ENCODE data around the gene ALS2.
A peak's percentile ranks its signal among the peaks of the same experiment; 100 is the strongest.

ALS2 gene

DNA sequence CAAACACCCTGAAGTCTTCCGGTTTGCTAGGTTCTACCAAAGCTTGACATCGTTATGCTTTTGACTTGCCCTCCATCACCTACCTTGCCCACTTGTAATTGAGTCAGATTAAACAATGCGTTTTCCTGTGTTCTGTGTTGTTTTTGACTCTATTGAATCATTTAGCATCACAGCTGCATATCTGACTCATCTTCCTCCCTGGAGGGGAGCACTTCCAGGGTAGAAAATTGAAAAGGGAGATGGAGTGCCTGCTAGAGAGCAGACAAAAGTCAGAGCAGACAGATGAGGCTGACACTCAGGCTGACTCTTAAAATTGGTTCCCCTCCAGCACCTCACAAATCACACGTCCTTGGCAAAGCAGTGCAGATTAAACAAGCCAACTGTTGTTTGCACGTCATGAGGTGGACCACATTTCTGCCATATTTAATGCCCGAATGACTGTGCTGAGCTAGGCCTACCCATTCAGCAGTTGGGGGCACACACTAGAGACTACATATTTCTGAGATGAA lies 84.5 kb downstream of the ALS2 start:
- WGBS: 3% methylated on average over 5 of the region's 6 CpGs
- Histone ChIP-seq H2BK120ac (ENCODE audit: low read depth, low read length) (no peak overlapping the region), H3K23ac (ENCODE audit: low read length in 2 of 2) (no peak overlapping the region), H4K91ac (ENCODE audit: low read length) (no peak overlapping the region), H2BK12ac (ENCODE audit: low read length in 2 of 2) (peak overlapping the region in 1 of 2 experiments; percentile 18), H3K4me3 (ENCODE audit: insufficient read depth in 1 of 2, low read depth in 1 of 2, low read length in 2 of 2) (peak overlapping the region in 1 of 2 experiments; percentile 61), H3K4ac (ENCODE audit: low read depth in 1 of 2, low read length in 2 of 2) (no peak overlapping the region), H3K36me3 (ENCODE audit: control insufficient read depth in 1 of 2, insufficient read depth in 2 of 2, low read depth in 1 of 2, low read length in 2 of 2) (peaks cover 3 to 16% of the 10 kb centered on the region in 2 experiments), H2AFZ (ENCODE audit: low read depth, low read length) (no peak overlapping the region), H3K79me1 (replicated peaks; ENCODE audit: low read length, poor library complexity, severe bottlenecking) (peaks cover 8% of the 10 kb centered on the region), H3K14ac (ENCODE audit: low read length in 2 of 2) (no peak overlapping the region), H3K4me2 (ENCODE audit: low read length, poor library complexity, severe bottlenecking) (no peak overlapping the region), H3K18ac (ENCODE audit: low read depth in 1 of 2, low read length in 2 of 2) (peak overlapping the region in 1 of 2 experiments; percentile 80), H3K27ac (ENCODE audit: low read length, poor library complexity, severe bottlenecking) (peak overlapping the region; percentile 95), H3K4me1 (ENCODE audit: control insufficient read depth, insufficient read depth, low read depth, low read length) (peaks cover 10% of the 10 kb centered on the region), H2BK15ac (ENCODE audit: low read depth, poor library complexity, severe bottlenecking) (no peak overlapping the region), H3K27me3 (ENCODE audit: control insufficient read depth in 1 of 2, insufficient read depth in 1 of 2, low read length in 2 of 2) (no peaks in the 10 kb centered on the region), H3K9ac (ENCODE audit: low read length) (peak overlapping the region; percentile 77), H4K8ac (ENCODE audit: low read length) (peak overlapping the region; percentile 42), H3K9me3 (ENCODE audit: control insufficient read depth, low read length) (no peaks in the 10 kb centered on the region), H2AK5ac (ENCODE audit: low read length, severe bottlenecking) (peak overlapping the region; percentile 83), H2BK5ac (ENCODE audit: low read depth, low read length, poor library complexity, severe bottlenecking) (no peak overlapping the region)
- peak; percentile 67 for DNase-seq

DNA sequence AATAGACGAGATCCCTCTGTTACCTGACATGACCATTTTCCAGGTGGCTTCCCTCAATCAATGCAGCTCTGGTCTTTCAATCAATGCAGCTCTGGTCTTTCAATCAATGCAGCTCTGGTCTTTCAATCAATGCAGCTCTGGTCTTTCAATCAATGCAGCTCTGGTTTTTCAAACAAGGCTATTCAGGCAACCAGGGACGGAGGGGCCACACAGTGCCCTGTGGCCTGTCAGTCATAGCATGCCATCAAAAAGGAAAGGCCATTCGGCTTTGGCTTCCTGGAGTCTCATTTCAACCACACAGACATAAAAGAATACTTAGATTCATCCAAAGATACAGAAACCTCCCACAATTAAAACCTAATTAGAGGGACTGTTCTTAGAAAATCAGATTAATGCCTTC lies 95.6 kb downstream of the ALS2 start:
- Histone ChIP-seq H4K91ac (ENCODE audit: low read length) (no peak overlapping the region), H2BK12ac (ENCODE audit: low read length in 2 of 2) (no peak overlapping the region), H3K27me3 (ENCODE audit: control insufficient read depth in 1 of 2, insufficient read depth in 1 of 2, low read length in 2 of 2) (no peaks in the 10 kb centered on the region), H3K27ac (ENCODE audit: low read length, poor library complexity, severe bottlenecking) (no peak overlapping the region), H3K23ac (ENCODE audit: low read length in 2 of 2) (no peak overlapping the region), H3K9ac (ENCODE audit: low read length) (no peak overlapping the region), H2BK5ac (ENCODE audit: low read depth, low read length, poor library complexity, severe bottlenecking) (no peak overlapping the region), H3K18ac (ENCODE audit: low read depth in 1 of 2, low read length in 2 of 2) (no peak overlapping the region), H2BK120ac (ENCODE audit: low read depth, low read length) (no peak overlapping the region), H3K4me3 (ENCODE audit: insufficient read depth in 1 of 2, low read depth in 1 of 2, low read length in 2 of 2) (no peak overlapping the region), H3K36me3 (ENCODE audit: control insufficient read depth in 1 of 2, insufficient read depth in 2 of 2, low read depth in 1 of 2, low read length in 2 of 2) (peaks cover 18 to 42% of the 10 kb centered on the region in 2 experiments), H2BK15ac (ENCODE audit: low read depth, poor library complexity, severe bottlenecking) (no peak overlapping the region), H3K4ac (ENCODE audit: low read depth in 1 of 2, low read length in 2 of 2) (no peak overlapping the region), H2AFZ (ENCODE audit: low read depth, low read length) (no peak overlapping the region), H3K4me2 (ENCODE audit: low read length, poor library complexity, severe bottlenecking) (no peak overlapping the region), H2AK5ac (ENCODE audit: low read length, severe bottlenecking) (no peak overlapping the region), H3K9me3 (ENCODE audit: control insufficient read depth, low read length) (no peaks in the 10 kb centered on the region), H3K14ac (ENCODE audit: low read length in 2 of 2) (no peak overlapping the region), H4K8ac (ENCODE audit: low read length) (no peak overlapping the region), H3K79me1 (replicated peaks; ENCODE audit: low read length, poor library complexity, severe bottlenecking) (no peaks in the 10 kb centered on the region), H3K4me1 (ENCODE audit: control insufficient read depth, insufficient read depth, low read depth, low read length) (peaks cover 2% of the 10 kb centered on the region)
- no peak for DNase-seq
- WGBS: 90% methylated on average over 3 of the region's 3 CpGs

GRCh38 chr2:201680743-201681142 lies 100.0 kb downstream of the ALS2 start:
- H2BK15ac ChIP-seq (ENCODE audit: low read depth, poor library complexity, severe bottlenecking): no peak overlapping the region
- H3K14ac ChIP-seq (ENCODE audit: low read length in 2 of 2): no peak overlapping the region
- no peak overlapping the region for H4K91ac ChIP-seq (ENCODE audit: low read length)
- no peak overlapping the region for H3K4ac ChIP-seq (ENCODE audit: low read depth in 1 of 2, low read length in 2 of 2)
- no peak overlapping the region for H3K18ac ChIP-seq (ENCODE audit: low read depth in 1 of 2, low read length in 2 of 2)
- no peak overlapping the region for H2AFZ ChIP-seq (ENCODE audit: low read depth, low read length)
- H2BK5ac ChIP-seq (ENCODE audit: low read depth, low read length, poor library complexity, severe bottlenecking): no peak overlapping the region
- H3K9me3 ChIP-seq (ENCODE audit: control insufficient read depth, low read length): no peaks in the 10 kb centered on the region
- H3K4me3 ChIP-seq (ENCODE audit: insufficient read depth in 1 of 2, low read depth in 1 of 2, low read length in 2 of 2): no peak overlapping the region
- H3K27me3 ChIP-seq (ENCODE audit: control insufficient read depth in 1 of 2, insufficient read depth in 1 of 2, low read length in 2 of 2): no peaks in the 10 kb centered on the region
- H2BK120ac ChIP-seq (ENCODE audit: low read depth, low read length): no peak overlapping the region
- no peak overlapping the region for H3K9ac ChIP-seq (ENCODE audit: low read length)
- H3K79me1 ChIP-seq (replicated peaks; ENCODE audit: low read length, poor library complexity, severe bottlenecking): no peaks in the 10 kb centered on the region
- H2AK5ac ChIP-seq (ENCODE audit: low read length, severe bottlenecking): no peak overlapping the region
- H3K4me1 ChIP-seq (ENCODE audit: control insufficient read depth, insufficient read depth, low read depth, low read length): peaks cover 2% of the 10 kb centered on the region
- peaks cover 10 to 47% of the 10 kb centered on the region in 2 experiments for H3K36me3 ChIP-seq (ENCODE audit: control insufficient read depth in 1 of 2, insufficient read depth in 2 of 2, low read depth in 1 of 2, low read length in 2 of 2)
- WGBS: 44% methylated on average over 9 of the region's 9 CpGs
- no peak overlapping the region for H3K4me2 ChIP-seq (ENCODE audit: low read length, poor library complexity, severe bottlenecking)
- H4K8ac ChIP-seq (ENCODE audit: low read length): no peak overlapping the region
- DNase-seq: no peak
- no peak overlapping the region for H2BK12ac ChIP-seq (ENCODE audit: low read length in 2 of 2)
- no peak overlapping the region for H3K23ac ChIP-seq (ENCODE audit: low read length in 2 of 2)
- no peak overlapping the region for H3K27ac ChIP-seq (ENCODE audit: low read length, poor library complexity, severe bottlenecking)

DNA sequence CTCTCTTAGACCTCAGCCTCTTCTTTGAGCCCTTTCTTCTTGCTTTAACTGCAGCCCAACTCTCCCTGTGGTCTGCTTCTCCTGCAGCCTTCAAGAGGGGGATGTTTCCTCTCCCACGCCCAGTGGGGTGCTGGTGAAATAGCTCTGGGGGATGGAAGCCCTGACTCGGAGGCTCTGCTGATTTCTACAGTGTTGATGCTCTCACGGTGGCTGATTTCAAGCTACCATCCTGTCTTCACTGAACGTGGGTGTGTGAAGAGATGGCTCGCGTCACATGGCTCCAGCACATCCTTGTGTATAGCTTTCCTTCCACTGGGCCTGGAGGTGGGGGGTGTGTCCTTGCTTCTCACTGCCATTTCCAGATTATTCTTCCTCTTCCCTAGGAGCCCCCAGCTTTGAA lies 102.3 kb downstream of the ALS2 start:
- no peak for DNase-seq
- Histone ChIP-seq H3K23ac (ENCODE audit: low read length in 2 of 2) (no peak overlapping the region), H3K9ac (ENCODE audit: low read length) (no peak overlapping the region), H3K14ac (ENCODE audit: low read length in 2 of 2) (no peak overlapping the region), H3K27me3 (ENCODE audit: control insufficient read depth in 1 of 2, insufficient read depth in 1 of 2, low read length in 2 of 2) (no peaks in the 10 kb centered on the region), H2AFZ (ENCODE audit: low read depth, low read length) (no peak overlapping the region), H2BK12ac (ENCODE audit: low read length in 2 of 2) (no peak overlapping the region), H3K4ac (ENCODE audit: low read depth in 1 of 2, low read length in 2 of 2) (no peak overlapping the region), H2BK120ac (ENCODE audit: low read depth, low read length) (no peak overlapping the region), H2BK15ac (ENCODE audit: low read depth, poor library complexity, severe bottlenecking) (no peak overlapping the region), H3K36me3 (ENCODE audit: control insufficient read depth in 1 of 2, insufficient read depth in 2 of 2, low read depth in 1 of 2, low read length in 2 of 2) (peaks cover 7 to 38% of the 10 kb centered on the region in 2 experiments), H2AK5ac (ENCODE audit: low read length, severe bottlenecking) (no peak overlapping the region), H3K4me1 (ENCODE audit: control insufficient read depth, insufficient read depth, low read depth, low read length) (peaks cover 4% of the 10 kb centered on the region), H3K18ac (ENCODE audit: low read depth in 1 of 2, low read length in 2 of 2) (no peak overlapping the region), H4K8ac (ENCODE audit: low read length) (no peak overlapping the region), H3K27ac (ENCODE audit: low read length, poor library complexity, severe bottlenecking) (no peak overlapping the region), H3K79me1 (replicated peaks; ENCODE audit: low read length, poor library complexity, severe bottlenecking) (no peaks in the 10 kb centered on the region), H2BK5ac (ENCODE audit: low read depth, low read length, poor library complexity, severe bottlenecking) (no peak overlapping the region), H3K9me3 (ENCODE audit: control insufficient read depth, low read length) (no peaks in the 10 kb centered on the region), H3K4me3 (ENCODE audit: insufficient read depth in 1 of 2, low read depth in 1 of 2, low read length in 2 of 2) (no peak overlapping the region), H3K4me2 (ENCODE audit: low read length, poor library complexity, severe bottlenecking) (no peak overlapping the region), H4K91ac (ENCODE audit: low read length) (no peak overlapping the region)
- WGBS: 78% methylated on average over 6 of the region's 6 CpGs

Data from mesenchymal stem cell (in vitro differentiated cells and primary cell).